ENCODE data around the gene SLC12A1.
A peak's percentile ranks its signal among the peaks of the same experiment; 100 is the strongest.

The SLC12A1 gene

DNA sequence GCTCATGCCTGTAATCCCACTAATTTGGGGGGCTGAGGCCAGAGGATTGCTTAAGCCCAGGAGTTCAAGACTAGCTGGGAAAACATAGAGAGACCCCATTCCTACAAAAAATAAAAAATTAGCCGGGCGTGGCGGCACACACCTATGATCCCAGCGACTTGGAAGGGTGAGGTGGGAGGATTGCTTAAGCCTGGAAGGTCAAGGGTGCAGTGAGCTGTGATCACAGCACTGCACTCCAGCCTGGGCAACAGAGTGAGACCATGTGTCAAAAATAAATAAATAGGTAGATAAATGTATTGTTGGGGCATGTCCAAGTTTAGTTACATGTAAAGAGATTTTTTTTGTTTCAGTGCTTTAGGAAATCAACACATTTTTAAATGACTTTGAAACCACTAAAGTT lies 36.4 kb downstream of the SLC12A1 start:
- DNase-seq (ENCODE audit: low spot score) = no peak

DNA sequence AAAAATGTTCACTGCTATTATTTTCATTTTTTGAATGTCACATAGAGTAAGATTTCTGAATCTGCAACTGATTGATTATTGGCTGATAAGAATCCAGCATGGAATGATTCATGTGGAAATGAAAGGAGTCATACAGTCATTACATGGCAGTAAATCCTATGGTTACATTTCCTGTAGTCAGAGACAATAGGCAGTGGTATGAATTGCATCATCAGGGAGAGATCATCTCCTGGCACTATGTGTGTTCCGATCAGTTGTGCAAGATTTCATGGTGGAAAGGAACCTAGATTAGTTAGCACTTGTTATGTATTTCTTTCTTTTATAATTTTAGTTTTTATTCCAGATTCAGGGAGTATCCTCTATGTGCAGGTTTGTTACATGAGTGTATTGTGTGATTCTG lies 38.8 kb downstream of the SLC12A1 start:
- DNase-seq (ENCODE audit: low spot score) = no peak

DNA sequence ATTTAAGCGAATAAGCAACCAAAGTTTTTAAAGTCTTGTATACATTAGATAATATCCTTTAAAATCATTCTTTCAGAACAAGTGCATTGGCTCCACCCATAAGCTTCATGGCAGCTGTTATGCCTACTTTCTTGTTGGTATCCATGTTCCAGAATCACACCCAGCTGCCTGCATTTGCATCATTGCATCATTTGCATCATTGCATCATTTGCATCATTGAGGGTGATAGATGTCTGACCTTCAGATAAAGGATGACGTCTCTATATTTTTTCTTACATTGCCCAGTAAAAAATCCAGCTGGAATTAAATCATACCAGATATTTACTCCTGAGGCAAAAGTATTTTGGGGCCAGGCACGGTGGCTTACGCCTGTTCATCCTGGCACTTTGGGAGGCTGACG lies 42.3 kb downstream of the SLC12A1 start:
- no peak for DNase-seq (ENCODE audit: low spot score)

DNA sequence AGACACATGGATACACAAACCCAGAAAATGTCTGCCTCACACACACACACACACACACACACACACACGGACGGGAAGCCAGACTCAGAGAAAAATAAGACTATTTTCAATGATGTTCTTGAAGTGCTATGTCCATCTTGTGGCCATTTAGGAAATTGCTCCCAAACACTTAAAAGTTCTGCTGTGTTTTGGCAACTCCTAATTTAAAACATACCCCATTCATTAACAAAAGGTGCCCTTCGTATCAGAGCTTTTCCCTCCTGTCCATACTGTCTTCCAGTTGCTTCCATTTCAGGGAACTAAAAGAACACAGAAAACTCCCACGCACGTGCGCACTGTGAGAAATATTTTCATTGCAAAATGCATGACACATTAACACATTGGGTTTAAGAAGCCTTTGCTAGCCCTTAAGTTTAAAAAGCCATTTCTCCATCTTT lies 44.6 kb downstream of the SLC12A1 start:
- no peak for DNase-seq (ENCODE audit: low spot score)

DNA sequence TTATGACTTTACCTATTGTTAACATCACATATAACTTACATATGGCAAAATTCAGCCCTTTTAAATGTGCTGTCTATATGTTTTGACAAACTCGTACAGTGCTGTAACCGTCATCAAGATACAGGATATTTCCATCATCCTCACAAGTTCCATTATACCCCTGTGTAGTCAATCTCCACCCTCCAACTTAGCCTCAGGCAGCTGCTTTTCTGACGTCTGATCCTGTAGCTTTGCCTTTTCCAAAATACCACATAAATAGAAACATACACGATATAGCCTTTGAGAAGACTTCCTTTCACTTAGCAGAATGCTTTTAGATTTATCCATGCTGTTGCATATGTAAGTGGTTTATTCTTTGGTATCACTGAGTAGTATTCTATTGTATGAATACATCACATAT lies 47.1 kb downstream of the SLC12A1 start:
- DNase-seq (ENCODE audit: low spot score) = no peak

DNA sequence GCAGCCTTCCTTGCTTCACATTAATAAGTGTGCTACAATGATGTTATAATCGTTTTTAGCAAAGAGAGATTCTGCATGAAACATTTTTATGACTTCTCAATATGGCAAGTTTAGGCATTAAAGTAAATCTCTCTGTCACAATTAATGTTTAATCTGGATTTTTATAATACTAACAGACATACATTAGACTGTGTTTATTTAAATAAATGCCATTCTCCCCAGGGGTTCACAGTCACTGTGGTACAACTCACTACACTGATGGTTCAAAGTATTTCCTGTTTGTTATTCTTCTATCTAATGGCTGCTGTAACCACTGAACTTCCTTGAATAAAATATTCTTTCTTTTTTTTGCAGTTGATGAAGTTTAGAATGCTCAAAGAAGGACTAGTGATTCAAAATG lies 59.0 kb downstream of the SLC12A1 start:
- DNase-seq (ENCODE audit: low spot score) = no peak

DNA sequence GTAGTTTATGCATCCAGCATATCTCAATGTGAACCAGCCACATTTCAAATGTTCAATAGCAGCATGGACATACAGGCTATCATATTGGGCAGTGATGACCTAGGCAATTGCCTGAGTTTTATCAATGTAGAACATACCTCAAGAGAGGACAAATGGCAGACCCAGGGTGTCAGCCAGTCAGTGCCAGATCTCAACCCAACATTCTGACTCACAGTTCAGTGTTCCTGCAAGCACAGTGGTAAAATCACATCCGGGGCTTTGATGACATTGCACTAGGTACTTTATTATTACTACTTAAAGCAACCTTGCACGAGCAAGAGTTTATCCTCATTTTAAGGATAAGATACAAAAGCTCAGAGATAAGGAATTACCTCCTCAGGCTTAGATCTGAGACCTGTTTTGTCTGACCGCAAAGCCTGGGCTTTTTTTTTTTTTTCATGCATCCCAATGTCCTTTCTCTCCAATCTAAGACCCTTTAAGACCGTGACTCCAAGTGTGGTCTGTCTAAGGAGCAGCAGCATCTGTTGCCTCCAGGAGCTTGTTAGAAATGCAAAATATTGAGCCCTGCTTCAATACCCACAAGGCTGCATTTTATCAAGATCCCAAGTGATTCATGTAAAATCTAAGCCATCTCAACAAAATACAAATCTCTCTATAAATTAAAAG lies 60.1 kb downstream of the SLC12A1 start:
- no peak for DNase-seq (ENCODE audit: low spot score)

DNA sequence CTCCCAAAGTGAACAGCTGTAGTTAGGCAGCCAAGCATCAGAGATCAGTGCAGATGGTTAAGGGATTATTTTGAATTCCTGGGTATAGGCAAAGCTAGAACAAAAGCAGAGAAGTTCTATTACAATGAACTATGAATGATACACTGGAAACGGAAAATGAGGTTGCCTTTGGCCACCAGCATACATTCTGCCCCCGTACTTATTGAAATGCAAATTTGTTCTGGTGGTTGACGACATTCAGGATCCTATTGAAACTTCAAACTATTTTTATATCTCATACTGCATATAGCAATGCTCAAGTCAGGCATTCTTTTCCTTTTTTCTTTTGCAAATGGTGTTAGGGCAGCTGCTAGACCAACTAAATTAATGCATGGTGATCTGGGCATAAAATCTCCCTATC lies 61.7 kb downstream of the SLC12A1 start:
- DNase-seq (ENCODE audit: low spot score) = no peak

DNA sequence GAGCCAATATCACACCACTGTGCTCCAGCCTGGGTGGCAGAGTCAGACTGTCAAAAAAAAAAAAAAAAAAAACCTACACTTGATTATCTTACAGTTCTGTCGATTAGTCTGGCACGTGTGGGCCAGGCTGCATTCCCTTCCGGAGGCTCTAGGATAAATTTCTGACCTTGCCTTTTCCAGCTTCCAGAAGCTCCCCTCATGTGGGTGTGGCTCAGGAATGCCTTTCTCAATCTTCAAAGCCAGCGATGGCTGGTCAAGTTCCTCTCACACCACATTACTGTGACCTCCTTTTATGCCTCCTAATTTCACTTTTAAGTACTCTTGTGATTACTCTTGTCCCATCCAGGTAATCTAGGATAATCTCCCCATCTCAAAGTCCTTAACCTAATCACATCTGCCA lies 66.9 kb downstream of the SLC12A1 start:
- DNase-seq (ENCODE audit: low spot score) = no peak

DNA sequence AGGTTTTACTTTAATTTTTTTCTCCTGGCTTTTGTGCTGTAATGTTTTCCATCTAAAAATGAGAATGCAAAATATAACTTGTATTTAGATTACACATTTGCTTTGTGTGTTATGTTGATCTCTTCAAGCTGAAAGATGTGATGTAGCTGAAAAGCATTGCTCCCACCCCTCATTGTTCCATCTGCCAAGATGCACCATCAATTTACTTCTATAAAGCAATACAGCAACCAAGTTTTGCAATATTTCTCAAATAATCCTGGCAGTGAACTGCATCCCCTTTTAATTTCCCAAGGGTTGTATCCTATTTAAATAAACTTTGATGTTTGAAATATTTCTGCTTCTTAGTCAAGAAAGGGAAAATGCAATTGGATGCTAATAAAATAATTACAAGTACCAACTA lies 72.6 kb downstream of the SLC12A1 start:
- no peak for DNase-seq (ENCODE audit: low spot score)

DNA sequence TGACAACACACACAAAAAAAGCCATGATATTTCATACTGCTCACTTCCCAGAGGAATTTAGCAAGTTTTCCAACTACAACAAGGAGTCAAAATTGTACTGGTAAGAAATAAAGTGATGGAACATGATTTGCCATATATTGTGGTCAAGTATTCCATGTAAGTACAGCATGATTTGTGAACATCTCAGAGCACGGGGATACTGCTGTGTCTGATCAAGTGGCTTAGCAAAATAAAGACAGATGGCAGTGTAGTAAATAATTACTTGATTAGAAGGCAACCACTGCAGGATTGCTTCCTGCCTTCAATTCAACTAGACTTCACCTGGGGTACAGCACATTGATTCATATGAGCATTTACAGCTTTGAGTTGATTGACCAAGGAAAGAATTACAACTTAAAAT lies 73.5 kb downstream of the SLC12A1 start:
- no peak for DNase-seq (ENCODE audit: low spot score)

DNA sequence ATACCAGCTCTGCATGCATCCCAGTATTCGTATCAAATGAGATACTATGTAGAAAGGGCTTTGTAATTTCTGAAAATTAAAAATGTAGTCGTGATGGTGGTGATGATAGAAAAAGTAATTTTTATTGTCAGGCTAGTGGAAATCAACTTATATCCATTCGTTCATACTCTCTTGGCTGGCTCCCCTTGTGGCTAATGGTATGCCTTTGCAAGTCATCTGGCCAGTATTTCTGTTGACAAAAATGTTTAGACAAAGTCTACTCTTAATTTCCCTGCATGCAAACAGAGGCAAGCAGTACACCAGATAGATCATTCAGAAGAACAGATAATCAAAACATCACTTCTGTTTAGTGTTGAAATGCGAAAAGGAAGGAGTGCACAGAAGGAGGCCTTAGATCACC lies 75.6 kb downstream of the SLC12A1 start:
- no peak for DNase-seq (ENCODE audit: low spot score)

DNA sequence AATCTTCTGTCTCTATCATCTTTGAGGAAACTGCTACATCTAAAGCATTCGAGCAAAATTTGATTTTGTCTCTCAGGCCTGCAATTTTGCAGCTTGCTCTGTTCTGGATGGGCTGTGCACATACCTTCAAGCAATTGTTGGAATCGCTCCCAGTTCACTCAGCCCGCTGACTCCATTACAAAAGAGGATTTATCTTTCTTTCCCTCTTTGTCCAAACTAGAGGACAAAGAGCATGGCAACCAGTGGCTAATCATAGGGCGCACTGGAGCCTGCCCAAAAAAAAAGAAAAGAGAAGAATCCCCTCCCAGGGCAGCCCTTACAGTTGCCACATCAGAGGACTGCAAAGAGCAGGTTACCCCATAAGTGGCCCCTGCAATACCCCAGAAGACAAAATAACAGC lies 76.1 kb downstream of the SLC12A1 start:
- DNase-seq (ENCODE audit: low spot score) = no peak

DNA sequence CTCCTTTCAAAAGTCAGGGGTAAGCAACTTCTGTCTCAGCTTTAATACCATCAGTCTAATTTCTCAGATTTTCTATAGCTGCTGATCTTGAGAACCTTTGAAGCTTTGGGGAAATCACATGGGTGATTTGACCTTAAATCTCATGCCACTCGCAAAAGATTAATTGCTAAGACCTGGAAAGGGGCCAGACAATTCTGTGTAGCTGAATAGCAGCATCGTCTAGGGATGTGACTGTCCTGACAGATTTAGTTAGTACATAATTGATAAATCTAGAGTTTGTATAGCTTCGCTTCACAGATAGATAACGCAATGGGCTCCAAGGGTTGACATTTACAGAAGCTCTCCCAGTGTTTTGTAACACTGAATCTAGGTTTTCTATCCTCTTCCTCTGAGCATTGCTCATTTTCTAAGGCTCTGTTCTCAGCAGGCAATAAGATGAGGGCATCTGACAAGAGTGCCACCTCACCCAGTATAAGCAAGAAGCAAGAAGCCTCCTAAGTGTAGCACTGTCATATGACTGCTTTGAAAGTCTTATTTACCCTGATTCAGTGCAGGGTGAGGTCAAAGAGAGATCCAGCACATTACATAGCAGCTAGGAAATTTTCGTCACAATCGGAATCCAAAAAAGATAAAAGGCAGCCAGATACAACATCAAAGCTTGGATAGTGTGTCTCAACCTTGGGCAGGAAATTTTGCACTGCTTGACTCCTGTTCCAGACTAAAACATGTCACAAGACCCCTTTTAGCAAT lies 77.5 kb downstream of the SLC12A1 start:
- no peak for DNase-seq (ENCODE audit: low spot score)

DNA sequence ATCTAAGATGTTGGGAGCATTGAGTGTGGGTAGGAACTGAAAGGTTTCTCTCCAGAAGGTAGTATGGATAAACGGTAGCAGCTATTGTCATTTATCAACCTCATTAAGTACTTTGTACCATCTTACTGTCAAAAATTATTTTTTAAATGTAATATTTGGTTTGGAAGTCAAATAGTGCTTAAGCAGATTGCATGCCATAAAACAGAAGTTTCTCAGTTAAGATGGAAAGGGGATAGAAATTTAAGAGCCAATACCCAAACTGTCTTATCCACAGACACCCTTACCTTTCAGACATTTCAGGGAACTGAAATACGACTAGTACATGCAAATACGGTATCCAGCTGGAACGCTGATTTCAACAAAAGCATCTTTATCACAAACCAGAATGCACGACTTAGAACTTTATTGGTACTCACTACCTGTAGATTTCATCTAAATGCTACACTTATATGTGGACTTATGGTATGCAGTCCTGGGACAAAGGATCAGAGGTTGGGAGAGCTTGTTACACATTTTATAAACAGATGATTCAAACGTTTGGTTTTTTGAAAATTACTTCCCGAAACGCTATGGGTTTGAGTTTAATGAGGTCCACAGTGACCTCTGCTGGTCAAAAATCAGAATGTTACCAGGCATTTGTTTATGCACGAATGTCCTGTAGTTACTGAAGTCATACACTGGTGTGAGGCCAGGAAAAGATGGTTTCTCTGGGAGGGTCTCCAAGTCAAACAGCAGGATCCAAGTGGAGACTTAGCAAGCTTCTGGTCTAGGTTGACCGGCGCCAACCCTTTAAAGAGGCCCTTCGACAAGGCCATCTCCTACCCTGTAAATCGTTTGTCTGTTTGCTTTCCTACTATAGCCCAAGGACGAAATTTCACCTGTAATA lies 79.5 kb downstream of the SLC12A1 start:
- DNase-seq (ENCODE audit: low spot score) = peak; percentile 34

DNA sequence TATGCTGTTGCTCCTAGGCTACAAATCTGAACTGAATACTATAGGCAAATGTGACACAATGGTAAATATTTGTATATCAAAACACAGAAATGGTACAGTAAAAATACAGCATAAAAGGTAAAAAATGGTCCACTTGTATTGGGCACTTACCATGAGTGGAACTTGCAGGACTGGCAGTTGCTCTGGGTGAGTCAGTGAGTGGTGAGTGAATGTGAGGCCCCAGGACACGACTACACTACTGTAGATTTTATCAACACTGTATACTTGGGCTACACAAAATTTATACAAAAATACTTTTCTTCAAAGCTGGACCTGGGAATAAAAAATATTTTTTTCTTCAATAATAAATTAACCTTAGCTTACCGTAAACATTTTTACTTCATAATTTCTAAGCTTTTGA lies 83.5 kb downstream of the SLC12A1 start:
- no peak for DNase-seq (ENCODE audit: low spot score)

DNA sequence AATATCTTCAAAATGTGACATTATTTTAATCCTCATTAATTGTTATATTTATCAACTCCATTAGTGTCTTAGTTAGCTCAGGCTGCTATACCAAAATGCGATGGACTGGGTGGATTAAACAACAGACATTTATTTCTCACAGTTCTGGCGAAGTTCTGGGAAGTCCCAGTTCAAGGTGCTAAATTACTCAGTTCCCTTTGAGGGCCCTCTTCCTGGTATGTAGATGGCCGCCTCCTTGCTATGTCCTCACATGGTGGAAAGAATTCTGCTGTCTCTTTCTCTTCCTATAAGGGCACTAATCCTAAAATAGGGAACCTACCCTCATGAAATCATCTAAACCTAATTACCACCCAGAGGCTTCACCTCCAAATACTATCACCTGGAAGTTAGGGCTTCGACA lies 86.4 kb downstream of the SLC12A1 start:
- no peak for DNase-seq (ENCODE audit: low spot score)

DNA sequence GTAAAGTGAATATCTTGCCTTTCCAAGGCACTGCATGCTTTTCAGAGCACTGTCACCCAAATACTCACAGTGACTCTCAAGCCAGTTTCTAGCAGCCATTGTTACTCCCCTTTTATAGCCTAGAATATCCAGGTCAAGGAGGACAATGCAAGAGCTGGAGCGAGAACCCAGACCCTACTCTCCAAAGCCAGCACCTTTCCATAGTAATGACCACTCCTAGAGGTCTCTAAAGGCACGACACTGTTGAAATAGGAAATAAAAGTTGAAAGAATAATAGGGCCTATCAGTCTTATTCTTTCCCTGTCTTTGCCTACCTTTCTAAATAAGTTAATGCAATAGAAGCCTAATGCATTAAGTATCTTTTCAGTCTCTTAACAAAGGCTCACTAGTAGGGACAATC lies 91.6 kb downstream of the SLC12A1 start:
- no peak for DNase-seq (ENCODE audit: low spot score)

DNA sequence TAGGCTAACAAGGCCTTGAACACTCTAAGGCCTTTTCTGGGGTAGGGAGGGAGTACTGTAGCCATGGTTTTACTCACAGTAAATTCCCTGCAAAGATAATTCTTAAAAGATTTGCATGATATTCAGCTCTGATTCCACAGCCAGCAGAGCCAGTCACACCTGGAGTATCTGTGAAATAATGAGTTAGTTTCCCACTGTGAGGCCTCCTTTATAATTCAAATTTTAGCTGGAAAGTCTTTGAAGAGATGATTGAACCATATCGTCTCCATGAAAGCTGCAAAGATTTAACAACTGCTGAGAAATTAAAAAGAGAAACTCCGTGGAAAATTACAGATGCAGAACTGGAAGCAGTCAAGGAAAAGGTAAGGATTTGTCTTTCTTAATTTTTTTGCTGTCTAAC lies 92.8 kb downstream of the SLC12A1 start:
- no peak for DNase-seq (ENCODE audit: low spot score)

DNA sequence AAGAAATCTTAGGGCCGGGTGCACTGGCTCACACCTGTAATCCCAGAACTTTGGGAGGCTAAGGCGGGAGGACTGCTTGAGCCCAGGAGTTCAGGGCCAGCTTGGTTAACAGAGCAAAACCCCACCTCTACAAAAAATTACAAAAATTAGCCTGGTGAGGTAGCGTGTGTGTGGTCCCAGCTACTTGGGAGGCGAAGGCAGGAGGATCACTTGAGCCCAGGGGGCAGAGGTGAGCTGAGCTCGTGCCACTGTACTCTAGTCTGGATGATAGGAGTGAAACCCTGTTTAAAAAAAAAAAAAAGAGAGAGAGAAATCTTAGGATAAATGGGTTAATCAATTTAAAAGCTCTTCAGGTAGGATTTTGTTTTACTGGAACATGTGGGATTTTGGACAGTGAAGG lies 93.9 kb downstream of the SLC12A1 start:
- DNase-seq (ENCODE audit: low spot score) = no peak

DNA sequence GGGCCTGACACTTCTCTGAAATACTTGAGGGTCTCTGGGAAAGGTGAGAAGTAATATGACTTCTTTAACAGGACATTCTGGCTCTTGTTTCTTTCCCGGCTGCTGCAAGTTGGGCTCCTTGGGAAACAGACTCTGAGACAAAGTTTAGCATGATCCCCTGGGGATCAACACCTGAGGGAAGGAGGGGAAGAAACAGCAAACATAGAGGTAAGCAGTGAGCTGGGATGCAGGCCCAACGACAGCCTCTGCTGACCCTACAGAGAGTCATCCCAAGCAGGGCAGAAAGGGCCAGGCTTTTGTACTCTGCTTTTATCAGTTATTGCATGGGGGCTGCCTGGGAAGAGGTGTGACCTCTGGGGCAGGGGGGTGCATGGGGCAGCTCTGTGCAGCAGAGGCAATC lies 98.3 kb downstream of the SLC12A1 start:
- no peak for DNase-seq (ENCODE audit: low spot score)

DNA sequence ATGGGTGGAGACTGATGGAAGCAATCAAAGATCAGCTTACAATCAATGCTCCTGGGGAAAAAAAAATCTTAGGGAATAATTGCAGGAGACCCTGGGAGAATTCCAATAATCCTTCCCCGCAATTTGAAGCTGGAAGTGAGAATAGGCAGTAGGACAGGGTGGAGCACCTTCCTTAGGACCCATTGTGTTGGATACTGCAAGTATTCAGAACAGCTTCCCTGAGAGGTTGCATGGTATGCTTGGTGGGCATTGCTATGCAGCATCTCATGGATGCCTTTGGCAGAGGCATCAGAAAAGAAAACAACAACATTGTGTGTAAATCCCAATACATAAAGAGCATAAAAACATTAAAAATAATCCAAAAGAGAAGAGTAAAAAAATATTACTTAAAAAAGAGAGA lies 100.5 kb downstream of the SLC12A1 start:
- no peak for DNase-seq (ENCODE audit: low spot score)

DNA sequence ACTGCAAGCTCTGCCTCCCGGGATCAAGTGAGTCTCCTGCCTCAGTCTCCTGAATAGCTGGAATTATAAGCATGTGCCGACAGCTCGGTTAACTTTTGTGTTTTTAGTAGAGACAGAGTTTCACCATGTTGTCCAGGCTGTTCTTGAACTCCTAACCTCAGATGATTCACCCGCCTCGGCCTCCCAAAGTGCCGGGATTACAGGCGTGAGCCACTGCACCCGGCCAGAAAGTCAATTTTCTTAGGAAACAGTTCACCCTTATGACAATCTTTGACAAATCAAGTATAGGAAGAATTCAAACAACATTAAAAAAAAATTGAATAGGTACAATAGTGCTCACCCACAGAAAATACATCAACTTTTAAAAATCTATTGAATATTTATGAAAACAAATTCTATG lies 101.5 kb downstream of the SLC12A1 start:
- DNase-seq (ENCODE audit: low spot score) = no peak
